Small intestine (tissue), 7 donors: ENCODE results near the gene DIS3. TPM values are rescaled to one million over a fixed set of nuclear protein-coding genes. Genes with fewer than 3 reads are reported as not detected.

Experiments
- DNase-seq, 2 donors: peaks; one replicate each; pipeline versions ENCODE4 v3.0.0 to v3.0.0-alpha.2; 2013
- FAIRE-seq: peaks from 2 replicates; lab custom pipeline; 2012; peaks lifted over from hg19 to GRCh38; lab: Jason Lieb, UNC
- H3K27ac ChIP-seq, 3 donors: one replicate each; pipeline ENCODE4 v1.5.1; 2013; ENCODE audit warnings: low read length in 2 of 3, mild to moderate bottlenecking in 2 of 3, control low read depth in 1 of 3, inconsistent platforms in 1 of 3, low read depth in 1 of 3, moderate library complexity in 1 of 3
- H3K27me3 ChIP-seq, 3 donors: one replicate each; pipeline ENCODE4 v1.6.1; 2013; ENCODE audit warnings: low read length in 3 of 3, inconsistent platforms in 1 of 3; ENCODE audit not compliant: control insufficient read depth in 3 of 3, insufficient read depth in 3 of 3
- H3K36me3 ChIP-seq, 3 donors: one replicate each; pipeline ENCODE4 v1.6.1; 2013; ENCODE audit warnings: low read length in 3 of 3, inconsistent platforms in 1 of 3, low read depth in 1 of 3, mild to moderate bottlenecking in 1 of 3, moderate library complexity in 1 of 3; ENCODE audit not compliant: control insufficient read depth in 3 of 3, insufficient read depth in 2 of 3
- H3K4me1 ChIP-seq, 3 donors: one replicate each; pipeline ENCODE4 v1.6.1; 2013; ENCODE audit warnings: low read length in 2 of 3, inconsistent platforms in 1 of 3, low read depth in 1 of 3, mild to moderate bottlenecking in 1 of 3, moderate library complexity in 1 of 3; ENCODE audit not compliant: control insufficient read depth in 3 of 3, insufficient read depth in 2 of 3
- H3K4me3 ChIP-seq, 3 donors: one replicate each; pipeline ENCODE4 v1.5.1; 2013; ENCODE audit warnings: low read length in 3 of 3, control low read depth in 1 of 3, inconsistent platforms in 1 of 3, low read depth in 1 of 3, mild to moderate bottlenecking in 1 of 3, moderate library complexity in 1 of 3
- H3K9me3 ChIP-seq, 2 donors: one replicate each; pipeline ENCODE4 v1.6.1; 2013; ENCODE audit warnings: low read depth in 1 of 2, low read length in 1 of 2; ENCODE audit not compliant: control insufficient read depth in 2 of 2, insufficient read depth in 1 of 2
- WGBS, 3 donors: extraction: QIAGEN DNeasy Blood & Tissue Kit; methylation state at CpG; one replicate each; pipeline ENCODE4 v1.1.7; 2013; 5-methylcytosine and 5-hydroxymethylcytosine counted together
- polyA plus RNA-seq, 4 donors: library from polyadenylated mRNA; stranded (reverse) in 3 of 4; unstranded in 1 of 4; fragments of 200-250 nt in 3 of 4; fragments of 120-200 nt in 1 of 4; gene quantifications; one replicate each; pipeline versions ENCODE4 v1.2.1 to v1.2.3, GENCODE V29; 2013
- donor health status: healthy with polysubstance abuse.
- donor health status: control.
- donor health status: control.
- donor health status: Bipolar disorder and iron deficiency.
- donor health status: healthy.

Gene DIS3
- polyA plus RNA-seq, 4 donors: 7.2 to 22.4 (median 9.1) TPM

DNA sequence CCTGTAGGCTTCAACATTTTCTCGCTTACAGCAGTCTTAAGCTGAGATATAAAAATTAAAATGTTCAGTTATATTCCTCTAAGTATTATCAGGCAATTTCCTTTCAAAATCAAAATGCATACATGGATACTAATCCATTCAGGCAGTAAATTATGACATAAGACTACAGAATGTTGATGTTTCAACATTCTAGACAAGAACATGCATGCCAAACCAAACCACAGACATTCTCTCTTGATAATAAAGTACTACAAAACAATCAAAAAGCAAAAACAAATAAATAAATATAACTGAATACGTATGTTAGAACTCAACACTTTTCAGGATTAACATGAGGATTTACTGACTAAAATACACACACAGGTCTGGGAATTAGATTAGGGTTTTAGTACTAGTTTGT, 7.7 kb downstream of the DIS3 start:
- FAIRE-seq: peak; percentile 10
- WGBS, 3 donors: 82 to 88% (median 87%) methylated on average over 2 of the region's 2 CpGs
- H3K36me3 ChIP-seq: peaks cover 7 to 20% (median 11%) of the 10 kb centered on the region in 3 donors

GRCh38 chr13:72763411-72763810, 18.3 kb downstream of the DIS3 start:
- Histone ChIP-seq H3K4me3 (no peak overlapping the region), H3K27ac (no peak overlapping the region), H3K27me3 (no peaks in the 10 kb centered on the region), H3K9me3 (no peaks in the 10 kb centered on the region), H3K4me1 (no peaks in the 10 kb centered on the region), H3K36me3 (peaks cover 12 to 26% (median 18%) of the 10 kb centered on the region in 3 donors)
- DNase-seq: no peak
- WGBS, 3 donors: 76 to 96% (median 95%) methylated on average over 2 of the region's 2 CpGs
- FAIRE-seq: no peak

More for the DNA sequence above, 7.7 kb downstream of the DIS3 start:
- H3K4me1 ChIP-seq: no peaks in the 10 kb centered on the region
- DNase-seq: no peak
- H3K9me3 ChIP-seq: no peaks in the 10 kb centered on the region
- H3K27ac ChIP-seq: no peak overlapping the region
- no peak overlapping the region for H3K4me3 ChIP-seq
- H3K27me3 ChIP-seq: no peaks in the 10 kb centered on the region

DNA sequence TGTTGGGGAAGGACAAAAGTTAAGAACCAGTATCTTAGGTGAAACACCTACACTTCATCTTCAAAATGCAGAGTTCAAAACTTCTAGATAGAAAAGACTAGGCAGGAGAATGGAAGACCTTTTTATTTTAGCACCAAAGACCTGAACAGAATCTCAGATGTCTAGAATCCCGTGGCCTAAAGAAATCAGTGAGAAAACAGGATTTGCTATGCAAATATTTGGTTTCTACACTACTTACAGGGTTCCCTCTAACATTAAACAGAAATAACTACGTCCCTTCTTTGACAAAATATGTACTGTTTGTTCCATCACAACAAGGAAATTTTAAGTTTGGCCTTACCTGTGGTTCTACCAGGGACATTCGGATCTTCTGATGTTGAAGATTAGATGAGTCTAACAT, 21.5 kb downstream of the DIS3 start:
- Histone ChIP-seq H3K36me3 (peaks cover 14 to 22% (median 21%) of the 10 kb centered on the region in 3 donors), H3K4me1 (no peaks in the 10 kb centered on the region), H3K27ac (no peak overlapping the region), H3K27me3 (no peaks in the 10 kb centered on the region), H3K4me3 (no peak overlapping the region), H3K9me3 (no peaks in the 10 kb centered on the region)
- DNase-seq (no peak), FAIRE-seq (no peak)
- WGBS, 3 donors: 86 to 96% (median 92%) methylated on average over 3 of the region's 3 CpGs

- 67 to 72% (median 71%) methylated on average over 4 of the region's 4 CpGs for WGBS, 3 donors
- Histone ChIP-seq H3K4me1 (no peaks in the 10 kb centered on the region), H3K9me3 (no peaks in the 10 kb centered on the region), H3K27me3 (no peaks in the 10 kb centered on the region), H3K4me3 (no peak overlapping the region), H3K27ac (no peak overlapping the region), H3K36me3 (peaks cover 12 to 22% (median 18%) of the 10 kb centered on the region in 3 donors)
- FAIRE-seq (no peak), DNase-seq (no peak)
Observed at GRCh38 chr13:72757792-72758535, 23.7 kb downstream of the DIS3 start.

DNA sequence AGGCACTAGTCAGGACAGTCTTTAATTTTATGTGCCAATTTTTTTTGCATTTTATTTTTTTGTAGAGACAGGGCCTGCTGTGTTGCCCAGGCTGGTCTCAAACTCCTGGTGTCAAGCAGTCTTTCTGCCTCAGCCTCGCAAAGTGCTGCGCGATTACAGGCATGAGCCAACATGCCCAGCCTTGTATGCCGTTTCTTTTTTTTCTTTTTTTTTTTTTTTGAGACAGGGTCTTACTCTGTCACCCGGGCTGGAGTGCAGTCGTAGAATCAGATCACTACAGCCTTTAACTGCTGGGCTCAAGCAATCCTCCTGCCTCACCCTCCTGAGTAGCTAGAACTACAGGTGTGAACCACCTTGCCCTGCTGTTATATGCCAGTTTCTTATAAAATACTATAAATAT, 27.6 kb downstream of the DIS3 start:
- no peak for DNase-seq

DNA sequence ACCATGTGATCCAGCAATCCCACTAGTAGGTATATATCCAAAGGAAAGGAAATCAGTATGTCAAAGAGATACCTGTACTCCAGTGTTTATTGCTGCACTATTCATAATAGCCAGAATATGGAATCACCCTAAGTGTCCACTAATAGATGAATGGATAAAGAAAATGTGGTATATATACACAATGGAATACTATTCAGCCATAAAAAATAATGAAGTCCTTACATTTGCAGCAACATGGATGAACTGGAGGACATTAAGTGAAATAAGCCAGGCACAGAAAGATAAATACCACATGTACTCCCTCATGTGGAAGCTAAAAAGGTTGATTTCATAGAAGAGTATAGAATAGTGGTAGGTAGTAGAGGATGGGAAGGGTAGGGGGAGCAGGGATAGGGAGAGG, 30.5 kb downstream of the DIS3 start:
- Histone ChIP-seq H3K27ac (no peak overlapping the region), H3K36me3 (peaks cover 9 to 17% (median 11%) of the 10 kb centered on the region in 3 donors)
- no peak for FAIRE-seq

More for the DNA sequence above, 27.6 kb downstream of the DIS3 start:
- Histone ChIP-seq H3K27ac (no peak overlapping the region), H3K9me3 (no peaks in the 10 kb centered on the region), H3K4me1 (no peaks in the 10 kb centered on the region), H3K27me3 (no peaks in the 10 kb centered on the region), H3K36me3 (peaks cover 7 to 17% (median 17%) of the 10 kb centered on the region in 3 donors), H3K4me3 (no peak overlapping the region)
- no peak for FAIRE-seq
- WGBS, 3 donors: 91 to 97% (median 94%) methylated on average over 6 of the region's 6 CpGs

DNA sequence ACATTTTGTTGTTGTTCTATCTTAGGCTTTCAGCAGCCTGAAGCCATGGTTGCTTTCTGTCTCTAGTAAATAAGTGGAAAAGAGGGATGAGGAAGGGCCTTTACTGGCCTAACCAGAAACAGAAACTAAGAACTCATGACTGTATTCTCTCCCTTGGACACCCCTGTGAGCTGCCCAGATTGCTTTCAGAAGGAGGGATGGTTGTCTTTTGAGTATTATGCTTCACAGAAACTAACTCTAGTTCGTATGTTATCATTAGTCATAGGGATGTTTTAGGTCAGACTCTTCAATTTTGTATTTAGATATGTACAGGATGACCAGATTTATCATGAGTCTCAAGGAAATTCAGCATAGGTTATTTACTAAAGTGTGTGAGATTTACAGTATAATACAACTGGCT, 36.4 kb downstream of the DIS3 start:
- 58 to 82% (median 68%) methylated on average over 1 of the region's 1 CpG for WGBS, 3 donors
- DNase-seq (no peak), FAIRE-seq (no peak)
- Histone ChIP-seq H3K27ac (no peak overlapping the region), H3K27me3 (no peaks in the 10 kb centered on the region), H3K36me3 (peaks cover 6 to 8% (median 7%) of the 10 kb centered on the region in 3 donors), H3K4me3 (no peak overlapping the region), H3K4me1 (no peaks in the 10 kb centered on the region), H3K9me3 (no peaks in the 10 kb centered on the region)

More for the DNA sequence above, 30.5 kb downstream of the DIS3 start:
- Histone ChIP-seq H3K4me1 (no peaks in the 10 kb centered on the region), H3K4me3 (no peak overlapping the region), H3K9me3 (no peaks in the 10 kb centered on the region), H3K27me3 (no peaks in the 10 kb centered on the region)
- no peak for DNase-seq

DNA sequence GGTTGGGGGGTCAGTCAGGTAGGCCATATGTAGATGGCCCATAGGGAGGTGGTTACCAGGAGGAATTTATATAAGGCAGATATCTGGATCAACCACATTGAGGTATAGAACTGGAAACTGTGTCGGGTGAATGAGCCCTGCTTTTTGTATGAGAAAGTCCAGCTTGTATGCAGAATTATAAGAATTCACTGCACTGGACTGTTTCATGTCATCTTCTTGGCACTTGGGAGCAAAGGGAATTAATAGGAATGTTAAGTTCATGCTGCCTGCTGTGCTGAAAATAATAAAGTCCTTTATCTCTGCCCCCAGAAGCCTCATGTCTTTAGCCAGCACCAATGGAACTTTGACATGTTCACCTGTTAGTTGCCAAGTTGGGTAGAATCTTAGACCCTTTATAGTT, 41.7 kb downstream of the DIS3 start:
- H3K27me3 ChIP-seq: no peaks in the 10 kb centered on the region
- H3K36me3 ChIP-seq: peaks cover 4 to 7% (median 5%) of the 10 kb centered on the region in 3 donors
- FAIRE-seq (no peak), DNase-seq (no peak)
- no peaks in the 10 kb centered on the region for H3K9me3 ChIP-seq
- 70 to 91% (median 80%) methylated on average over 1 of the region's 1 CpG for WGBS, 3 donors
- H3K4me1 ChIP-seq: no peaks in the 10 kb centered on the region
- no peak overlapping the region for H3K27ac ChIP-seq
- no peak overlapping the region for H3K4me3 ChIP-seq
